CD4-positive, alpha-beta T cell (primary cell): ENCODE data around the gene ANKH. TPM values are rescaled to one million over a fixed set of nuclear protein-coding genes. Genes with fewer than 3 reads are reported as not detected.

ENCODE experiments used
- ATAC-seq: fragments of 200-7000 bp; cut with Tn5 transposase; one replicate; pipeline ENCODE4 v1.10.0; 2022; ENCODE audit warnings: mild to moderate bottlenecking; ENCODE audit not compliant: poor library complexity
- CTCF ChIA-PET: fragments of 350-600 bp; sonication (Branson Sonifier 250); formaldehyde crosslinking; loops from one replicate; lab custom pipeline; 2021; ENCODE audit warnings: antibody characterized with exemption, inconsistent platforms; lab: Charles Lee
- POLR2A ChIA-PET: fragments of 350-600 bp; sonication (Branson Sonifier 250); formaldehyde crosslinking; loops from one replicate; lab custom pipeline; 2021; ENCODE audit warnings: antibody characterized with exemption, inconsistent platforms; lab: Charles Lee
- DNase-seq, 14 experiments: peaks; one replicate each; pipeline ENCODE4 v3.0.0-alpha.2; 2013 to 2020; ENCODE audit warnings: mixed read lengths in 2 of 14
- H3K27ac ChIP-seq, 2 donors: one replicate each; pipeline versions ENCODE4 v1.5.1 to v1.7.0; 2013; ENCODE audit warnings: low read length in 2 of 2, low read depth in 1 of 2, mild to moderate bottlenecking in 1 of 2
- H3K27me3 ChIP-seq, 2 experiments: 1 replicate in 1 of 2; 2 replicates in 1 of 2; pipeline versions ENCODE4 v1.6.1 to v1.7.0; 2013; ENCODE audit warnings: low read length in 2 of 2, control low read depth in 1 of 2, mild to moderate bottlenecking in 1 of 2, moderate library complexity in 1 of 2; ENCODE audit not compliant: insufficient read depth in 2 of 2, control insufficient read depth in 1 of 2
- H3K36me3 ChIP-seq: one replicate; pipeline ENCODE4 v1.6.1; 2013; ENCODE audit warnings: low read length, control low read depth; ENCODE audit not compliant: insufficient read depth
- H3K4me1 ChIP-seq: one replicate; pipeline ENCODE4 v1.6.1; 2013; ENCODE audit warnings: low read length, control low read depth; ENCODE audit not compliant: insufficient read depth
- H3K4me3 ChIP-seq: one replicate; pipeline ENCODE4 v1.5.1; 2013; ENCODE audit warnings: mild to moderate bottlenecking, low read length, moderate library complexity
- H3K9me3 ChIP-seq, 2 experiments: 1 replicate in 1 of 2; 2 replicates in 1 of 2; pipeline versions ENCODE4 v1.6.1 to v1.7.0; 2013; ENCODE audit warnings: low read length in 2 of 2, mild to moderate bottlenecking in 2 of 2, control low read depth in 1 of 2, moderate library complexity in 1 of 2; ENCODE audit not compliant: control insufficient read depth in 1 of 2, insufficient read depth in 1 of 2
- H3K27ac Mint-ChIP-seq: one replicate; pipeline ENCODE4 v1.8.0; 2020; ENCODE audit warnings: mixed read lengths
- H3K27me3 Mint-ChIP-seq: one replicate; pipeline ENCODE4 v1.8.0; 2021; ENCODE audit warnings: mixed read lengths
- H3K36me3 Mint-ChIP-seq: one replicate; pipeline ENCODE4 v1.8.0; 2021; ENCODE audit warnings: low read depth, mixed read lengths
- H3K4me1 Mint-ChIP-seq: one replicate; pipeline ENCODE4 v1.8.0; 2021; ENCODE audit warnings: low read depth, mixed read lengths
- H3K4me3 Mint-ChIP-seq: one replicate; pipeline ENCODE4 v1.8.0; 2020; ENCODE audit warnings: mild to moderate bottlenecking, mixed read lengths
- H3K9me3 Mint-ChIP-seq: one replicate; pipeline ENCODE4 v1.8.0; 2020; ENCODE audit warnings: mixed read lengths
- CTCF ChIP-seq: fragments of 200-600 bp; IDR thresholded peaks from one replicate; pipeline ENCODE4 v1.8.0; 2022; ENCODE audit warnings: antibody characterized with exemption, mild to moderate bottlenecking
- intact Hi-C, 2 experiments: fragments of 100-400 bp; cut with DNase I in 1 of 2; cut with micrococcal nuclease in 1 of 2; formaldehyde crosslinking; loops; one replicate each; pipeline versions ENCODE4 v1.15.1 to v1.9.0; 2023 to 2025; cut with DNase I, micrococcal nuclease
- total RNA-seq, 174 experiments: library from RNA in 2 of 174; stranded (reverse) in 2 of 174; gene quantifications; one replicate each; pipeline ENCODE4 v1.2.3 and lab custom pipeline; 2021 to 2026

The ANKH gene
- total RNA-seq, 2 experiments from 2014 or later, result 69.5 to 72.3 TPM

GRCh38 chr5:14793851-14794250 is 77.7 kb downstream of the ANKH start:
- H3K27me3 Mint-ChIP-seq, result no peaks in the 10 kb centered on the region
- H3K4me3 ChIP-seq, result no peak overlapping the region
- ChIA-PET CTCF (no interaction called here), POLR2A (interaction anchor here (1.3 kb wide), 1 partner anchor 15 kb away, joined by 3 read pairs; no protein-coding TSS in a partner anchor)
- peak overlapping the region; percentile 70 for H3K27ac Mint-ChIP-seq
- intact Hi-C loops, result no loop called here
- H3K4me1 Mint-ChIP-seq, result peaks cover 83% of the 10 kb centered on the region
- H3K36me3 Mint-ChIP-seq, result peaks cover 29% of the 10 kb centered on the region
- DNase-seq (no peak), ATAC-seq (no peak)
- no peak for TF ChIP-seq CTCF
- H3K4me1 ChIP-seq, result peaks cover 32% of the 10 kb centered on the region
- no peaks in the 10 kb centered on the region for H3K9me3 Mint-ChIP-seq
- no peaks in the 10 kb centered on the region for H3K9me3 ChIP-seq
- H3K27ac ChIP-seq, result no peak overlapping the region
- H3K27me3 ChIP-seq, result no peaks in the 10 kb centered on the region
- no peak overlapping the region for H3K4me3 Mint-ChIP-seq
- peaks cover 11% of the 10 kb centered on the region for H3K36me3 ChIP-seq

DNA sequence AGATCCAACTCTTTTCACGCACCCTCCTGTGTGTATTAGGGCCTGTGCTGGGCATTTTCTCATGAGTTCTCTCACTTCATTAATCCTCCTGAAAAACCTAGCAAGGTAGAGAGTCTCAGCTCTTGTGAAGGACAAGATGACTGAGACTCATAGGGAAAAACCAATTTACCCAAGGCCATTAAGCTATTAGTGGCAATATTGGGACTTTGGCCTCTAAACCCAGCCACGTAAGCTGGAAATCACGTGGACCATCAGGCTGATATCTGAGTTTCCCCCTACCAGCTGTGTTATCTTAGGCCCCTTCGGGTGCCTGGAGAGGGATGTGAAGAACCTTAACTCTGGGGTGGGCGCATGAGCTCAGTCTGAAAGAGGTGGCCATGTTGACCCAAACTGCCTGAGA is 80.7 kb downstream of the ANKH start:
- peaks cover 15% of the 10 kb centered on the region for H3K36me3 ChIP-seq
- intact Hi-C loops, result no loop called here
- DNase-seq (no peak), ATAC-seq (no peak)
- H3K4me3 ChIP-seq, result no peak overlapping the region
- Mint-ChIP-seq H3K36me3 (peaks cover 30% of the 10 kb centered on the region), H3K4me3 (no peak overlapping the region), H3K27me3 (no peaks in the 10 kb centered on the region), H3K9me3 (no peaks in the 10 kb centered on the region), H3K27ac (peak overlapping the region; percentile 71), H3K4me1 (peaks cover 92% of the 10 kb centered on the region)
- CTCF ChIA-PET, result interaction anchor here (1.5 kb wide), 1 partner anchor 9 kb away, joined by 4 read pairs; no protein-coding TSS in a partner anchor
- H3K27ac ChIP-seq, result peak overlapping the region in 1 of 2 donors; percentile 40
- H3K27me3 ChIP-seq, result no peaks in the 10 kb centered on the region
- H3K4me1 ChIP-seq, result peaks cover 32% of the 10 kb centered on the region
- TF ChIP-seq CTCF, result no peak
- POLR2A ChIA-PET, result interaction anchor here (0.9 to 2.3 kb wide), 2 partner anchors 9 to 19 kb away, joined by 3 to 9 read pairs; no protein-coding TSS in a partner anchor
- H3K9me3 ChIP-seq, result no peaks in the 10 kb centered on the region

GRCh38 chr5:14790220-14790619 is 81.4 kb downstream of the ANKH start:
- Histone ChIP-seq H3K27me3 (no peaks in the 10 kb centered on the region), H3K4me1 (peaks cover 32% of the 10 kb centered on the region), H3K9me3 (no peaks in the 10 kb centered on the region), H3K27ac (no peak overlapping the region), H3K4me3 (no peak overlapping the region), H3K36me3 (peaks cover 15% of the 10 kb centered on the region)
- no peak for TF ChIP-seq CTCF
- no peak for ATAC-seq
- Mint-ChIP-seq H3K9me3 (no peaks in the 10 kb centered on the region), H3K4me3 (peak overlapping the region; percentile 22), H3K4me1 (peaks cover 87% of the 10 kb centered on the region), H3K27ac (peak overlapping the region; percentile 71), H3K36me3 (peaks cover 29% of the 10 kb centered on the region), H3K27me3 (no peaks in the 10 kb centered on the region)
- no peak for DNase-seq
- ChIA-PET POLR2A (no interaction called here), CTCF (no interaction called here)
- intact Hi-C loops, result no loop called here
